Measurements from ENCODE around the gene MRPS9.

MRPS9 gene

DNA sequence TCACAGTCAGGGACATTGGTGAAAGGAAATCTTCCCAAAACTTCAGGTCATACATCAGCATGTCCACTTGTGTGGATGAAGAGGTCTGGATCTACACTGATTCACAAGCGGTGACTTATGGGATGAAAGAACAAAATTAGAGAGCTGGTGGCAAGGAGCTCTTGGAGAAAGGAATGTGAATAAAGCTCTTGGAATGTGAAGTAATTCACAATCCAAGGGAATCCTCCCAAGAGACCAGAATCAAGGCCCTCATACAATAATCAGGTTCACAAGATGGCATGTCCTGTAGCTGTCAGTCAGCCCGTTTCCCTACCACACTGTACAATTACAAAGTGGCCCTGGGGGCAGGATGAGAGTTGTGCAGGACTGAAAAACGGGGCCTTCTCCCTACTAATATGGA is 96.2 kb downstream of the MRPS9 start:
- H3K4me3 Mint-ChIP-seq = no peak overlapping the region
- H3K27me3 Mint-ChIP-seq (ENCODE audit: low read depth, poor library complexity) = peaks cover 11% of the 10 kb centered on the region
- TF ChIP-seq, protein P1, sequence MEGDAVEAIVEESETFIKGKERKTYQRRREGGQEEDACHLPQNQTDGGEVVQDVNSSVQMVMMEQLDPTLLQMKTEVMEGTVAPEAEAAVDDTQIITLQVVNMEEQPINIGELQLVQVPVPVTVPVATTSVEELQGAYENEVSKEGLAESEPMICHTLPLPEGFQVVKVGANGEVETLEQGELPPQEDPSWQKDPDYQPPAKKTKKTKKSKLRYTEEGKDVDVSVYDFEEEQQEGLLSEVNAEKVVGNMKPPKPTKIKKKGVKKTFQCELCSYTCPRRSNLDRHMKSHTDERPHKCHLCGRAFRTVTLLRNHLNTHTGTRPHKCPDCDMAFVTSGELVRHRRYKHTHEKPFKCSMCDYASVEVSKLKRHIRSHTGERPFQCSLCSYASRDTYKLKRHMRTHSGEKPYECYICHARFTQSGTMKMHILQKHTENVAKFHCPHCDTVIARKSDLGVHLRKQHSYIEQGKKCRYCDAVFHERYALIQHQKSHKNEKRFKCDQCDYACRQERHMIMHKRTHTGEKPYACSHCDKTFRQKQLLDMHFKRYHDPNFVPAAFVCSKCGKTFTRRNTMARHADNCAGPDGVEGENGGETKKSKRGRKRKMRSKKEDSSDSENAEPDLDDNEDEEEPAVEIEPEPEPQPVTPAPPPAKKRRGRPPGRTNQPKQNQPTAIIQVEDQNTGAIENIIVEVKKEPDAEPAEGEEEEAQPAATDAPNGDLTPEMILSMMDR (IDR thresholded peaks at IDR 0.05) = no peak
- no peak overlapping the region for H3K27ac Mint-ChIP-seq
- no peak for DNase-seq
- no peaks in the 10 kb centered on the region for H3K4me1 Mint-ChIP-seq
- H3K9me3 Mint-ChIP-seq = no peaks in the 10 kb centered on the region
- H3K36me3 Mint-ChIP-seq (ENCODE audit: low read depth) = no peaks in the 10 kb centered on the region

DNA sequence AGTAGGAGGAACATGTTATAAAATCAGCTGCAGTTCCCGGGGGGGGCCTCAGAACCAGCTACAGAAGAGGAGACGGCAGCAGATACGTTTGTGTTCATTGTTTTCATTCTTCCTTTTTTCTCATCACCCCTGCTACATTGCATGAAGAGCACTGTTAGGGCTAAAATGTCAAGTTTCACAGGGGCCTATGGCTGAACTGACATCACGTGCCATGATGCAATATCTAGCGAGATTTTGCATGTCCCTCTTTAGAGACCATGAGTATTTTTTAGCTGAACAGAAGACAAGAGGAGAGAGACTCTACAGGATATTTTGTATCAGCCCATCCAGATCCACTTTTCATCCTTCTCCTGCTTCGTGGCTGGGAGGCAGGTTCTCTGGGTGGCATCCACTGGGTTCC is 97.6 kb downstream of the MRPS9 start:
- no peaks in the 10 kb centered on the region for H3K36me3 Mint-ChIP-seq (ENCODE audit: low read depth)
- H3K27ac Mint-ChIP-seq = no peak overlapping the region
- peaks cover 11% of the 10 kb centered on the region for H3K27me3 Mint-ChIP-seq (ENCODE audit: low read depth, poor library complexity)
- DNase-seq = no peak
- TF ChIP-seq, protein P1 (IDR thresholded peaks at IDR 0.05) = no peak
- no peaks in the 10 kb centered on the region for H3K9me3 Mint-ChIP-seq
- H3K4me1 Mint-ChIP-seq = no peaks in the 10 kb centered on the region
- no peak overlapping the region for H3K4me3 Mint-ChIP-seq

DNA sequence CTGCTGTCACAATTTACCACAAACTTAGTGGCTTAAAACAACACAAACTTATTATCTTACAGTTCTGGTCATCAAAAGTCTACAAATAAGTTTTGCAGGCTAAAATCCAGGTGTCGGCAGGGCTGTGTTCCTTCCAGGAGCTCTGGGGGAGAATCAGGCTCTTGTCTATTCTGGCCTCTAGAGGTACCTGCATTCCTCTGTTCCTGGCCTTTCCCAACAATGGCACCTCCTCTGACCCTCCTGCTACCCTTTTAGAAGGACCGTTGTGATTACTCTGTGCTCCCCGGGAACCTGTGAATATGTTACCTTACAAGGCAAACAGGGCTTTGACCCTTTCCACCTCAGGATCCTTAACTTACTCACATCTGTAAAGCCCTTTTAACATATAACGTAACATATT is 98.5 kb downstream of the MRPS9 start:
- Mint-ChIP-seq H3K27me3 (ENCODE audit: low read depth, poor library complexity) (peaks cover 11% of the 10 kb centered on the region), H3K9me3 (no peaks in the 10 kb centered on the region), H3K27ac (no peak overlapping the region), H3K36me3 (ENCODE audit: low read depth) (no peaks in the 10 kb centered on the region), H3K4me3 (no peak overlapping the region), H3K4me1 (no peaks in the 10 kb centered on the region)
- DNase-seq = no peak
- TF ChIP-seq, protein P1 (IDR thresholded peaks at IDR 0.05) = no peak

DNA sequence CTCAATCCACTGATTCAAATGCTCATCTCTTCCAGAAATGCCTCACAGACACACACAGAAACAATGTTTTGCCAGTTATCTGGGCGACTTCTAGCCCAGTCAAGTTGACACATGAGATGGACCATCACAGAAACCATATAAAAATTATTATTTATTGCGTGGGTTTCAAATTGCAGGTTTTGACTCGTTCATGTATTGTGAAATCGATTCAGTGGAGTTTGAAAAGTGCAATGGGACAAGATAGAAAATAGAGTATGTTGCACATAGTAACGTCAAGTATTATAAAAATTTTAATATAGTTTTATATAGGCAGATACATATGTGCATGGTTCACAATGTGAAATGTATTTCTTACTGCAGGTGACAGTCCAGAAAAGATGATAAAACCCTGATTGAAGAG is 100.8 kb downstream of the MRPS9 start:
- Mint-ChIP-seq H3K4me1 (no peaks in the 10 kb centered on the region), H3K36me3 (ENCODE audit: low read depth) (no peaks in the 10 kb centered on the region), H3K27ac (no peak overlapping the region), H3K9me3 (no peaks in the 10 kb centered on the region), H3K4me3 (no peak overlapping the region), H3K27me3 (ENCODE audit: low read depth, poor library complexity) (peaks cover 20% of the 10 kb centered on the region)
- DNase-seq = no peak
- TF ChIP-seq, protein P1 (IDR thresholded peaks at IDR 0.05) = no peak

DNA sequence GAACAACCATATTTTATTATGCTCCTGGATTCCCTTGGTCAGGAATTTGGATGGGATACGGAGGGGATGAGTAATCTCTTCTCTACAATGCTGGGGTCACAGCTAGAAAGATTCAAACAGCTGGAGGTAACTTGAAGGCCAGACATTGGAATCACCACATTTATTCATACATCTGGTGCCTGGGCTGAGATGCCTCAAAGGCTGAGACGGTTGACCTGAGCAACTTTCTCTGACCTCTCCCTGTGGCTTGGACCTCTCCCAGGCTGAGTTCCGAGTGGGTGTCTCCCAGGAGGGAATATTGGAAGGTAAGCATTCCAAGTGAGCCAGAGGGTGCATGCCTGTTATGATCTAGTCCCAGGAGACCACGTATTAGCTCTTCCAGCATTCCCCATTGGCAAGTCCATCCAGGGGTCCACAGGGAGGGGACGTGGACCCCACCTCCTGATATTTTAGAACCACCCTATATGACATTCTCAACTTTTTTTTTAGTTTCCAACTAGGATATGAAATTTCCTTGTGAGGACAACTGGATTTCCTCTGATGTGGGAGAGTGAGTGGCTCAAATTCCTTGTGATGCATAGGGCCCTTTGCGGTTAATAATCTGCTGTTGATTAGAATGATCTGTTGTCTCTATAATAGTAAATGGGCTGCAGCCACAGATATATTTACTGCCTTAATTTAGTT is 101.8 kb downstream of the MRPS9 start:
- H3K27ac Mint-ChIP-seq = no peak overlapping the region
- peaks cover 3% of the 10 kb centered on the region for H3K4me1 Mint-ChIP-seq
- no peaks in the 10 kb centered on the region for H3K9me3 Mint-ChIP-seq
- H3K36me3 Mint-ChIP-seq (ENCODE audit: low read depth) = no peaks in the 10 kb centered on the region
- no peak overlapping the region for H3K4me3 Mint-ChIP-seq
- TF ChIP-seq, protein P1 (IDR thresholded peaks at IDR 0.05) = no peak
- DNase-seq = no peak
- peaks cover 17% of the 10 kb centered on the region for H3K27me3 Mint-ChIP-seq (ENCODE audit: low read depth, poor library complexity)

DNA sequence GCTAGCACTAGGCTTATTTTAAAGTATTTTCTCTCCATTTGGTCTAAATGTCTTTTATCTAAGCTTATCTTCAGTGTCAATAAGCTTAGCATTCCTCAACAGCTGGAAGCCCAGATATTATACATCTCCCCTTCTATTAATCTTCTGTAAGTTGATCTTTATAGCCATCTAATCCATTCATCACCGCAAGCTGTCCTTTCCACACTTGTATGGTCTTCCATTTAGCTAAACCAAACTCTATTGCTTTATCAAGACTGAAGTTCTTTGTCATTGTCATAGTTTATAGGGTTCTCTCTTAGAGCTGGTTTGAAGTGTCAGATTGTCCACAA is 102.3 kb downstream of the MRPS9 start:
- no peaks in the 10 kb centered on the region for H3K36me3 Mint-ChIP-seq (ENCODE audit: low read depth)
- no peak overlapping the region for H3K4me3 Mint-ChIP-seq
- H3K27me3 Mint-ChIP-seq (ENCODE audit: low read depth, poor library complexity) = peaks cover 17% of the 10 kb centered on the region
- no peak overlapping the region for H3K27ac Mint-ChIP-seq
- TF ChIP-seq, protein P1 (IDR thresholded peaks at IDR 0.05) = no peak
- H3K4me1 Mint-ChIP-seq = peaks cover 6% of the 10 kb centered on the region
- DNase-seq = no peak
- H3K9me3 Mint-ChIP-seq = no peaks in the 10 kb centered on the region

Measured in nephron progenitor cell (in vitro differentiated cells).